GM19328 (cell line): Measurements from ENCODE around the gene TNFAIP8.
A peak's percentile ranks its signal among the peaks of the same experiment; 100 is the strongest.
"Not testable (repeated sequence)": the region's sequence is repeated elsewhere in the genome, so short reads cannot be mapped to it uniquely, and the experiment has no call there.

Source experiments
- ATAC-seq: cut with Tn5 transposase; IDR thresholded peaks from one replicate; pipeline ENCODE4 v1.9.1; 2021; ENCODE audit warnings: mild to moderate bottlenecking, moderate library complexity; ENCODE audit not compliant: unreplicated experiment

The TNFAIP8 gene

GRCh38 chr5:119412279-119413227, 56.7 kb downstream of the TNFAIP8 start:
- ATAC-seq: no peak

- ATAC-seq: not testable (repeated sequence)
Measured at GRCh38 chr5:119414124-119414734, 58.4 kb downstream of the TNFAIP8 start.

- no peak for ATAC-seq
Measured at GRCh38 chr5:119417891-119418605, 62.2 kb downstream of the TNFAIP8 start.

GRCh38 chr5:119418606-119419100, 62.8 kb downstream of the TNFAIP8 start:
- no peak for ATAC-seq

GRCh38 chr5:119420169-119420568, 64.3 kb downstream of the TNFAIP8 start:
- ATAC-seq: no peak

GRCh38 chr5:119426057-119426456, 70.2 kb downstream of the TNFAIP8 start:
- no peak for ATAC-seq

GRCh38 chr5:119427060-119427459, 71.2 kb downstream of the TNFAIP8 start:
- no peak for ATAC-seq

- not testable (repeated sequence) for ATAC-seq
Measured at GRCh38 chr5:119427596-119427995, 71.8 kb downstream of the TNFAIP8 start.

GRCh38 chr5:119428166-119428565, 72.3 kb downstream of the TNFAIP8 start:
- not testable (repeated sequence) for ATAC-seq

- ATAC-seq: not testable (repeated sequence)
Measured at GRCh38 chr5:119428574-119428973, 72.8 kb downstream of the TNFAIP8 start.

GRCh38 chr5:119432674-119433237, 76.9 kb downstream of the TNFAIP8 start:
- ATAC-seq: not testable (repeated sequence)

- ATAC-seq: peak; percentile 87
Measured at GRCh38 chr5:119435436-119436132, 79.8 kb downstream of the TNFAIP8 start.

- ATAC-seq: not testable (repeated sequence)
Measured at GRCh38 chr5:119437785-119438586, 82.2 kb downstream of the TNFAIP8 start.

GRCh38 chr5:119438587-119438917, 82.7 kb downstream of the TNFAIP8 start:
- ATAC-seq: not testable (repeated sequence)

GRCh38 chr5:119439140-119439631, 83.4 kb downstream of the TNFAIP8 start:
- ATAC-seq: no peak

GRCh38 chr5:119439632-119440031, 83.8 kb downstream of the TNFAIP8 start:
- ATAC-seq: not testable (repeated sequence)

- not testable (repeated sequence) for ATAC-seq
Measured at GRCh38 chr5:119444643-119445042, 88.8 kb downstream of the TNFAIP8 start.

GRCh38 chr5:119445544-119445943, 89.7 kb downstream of the TNFAIP8 start:
- no peak for ATAC-seq
